ENCODE measurements around the gene KLK11.
"Not testable (repeated sequence)": the region's sequence is repeated elsewhere in the genome, so short reads cannot be mapped to it uniquely, and the experiment has no call there.

DNA sequence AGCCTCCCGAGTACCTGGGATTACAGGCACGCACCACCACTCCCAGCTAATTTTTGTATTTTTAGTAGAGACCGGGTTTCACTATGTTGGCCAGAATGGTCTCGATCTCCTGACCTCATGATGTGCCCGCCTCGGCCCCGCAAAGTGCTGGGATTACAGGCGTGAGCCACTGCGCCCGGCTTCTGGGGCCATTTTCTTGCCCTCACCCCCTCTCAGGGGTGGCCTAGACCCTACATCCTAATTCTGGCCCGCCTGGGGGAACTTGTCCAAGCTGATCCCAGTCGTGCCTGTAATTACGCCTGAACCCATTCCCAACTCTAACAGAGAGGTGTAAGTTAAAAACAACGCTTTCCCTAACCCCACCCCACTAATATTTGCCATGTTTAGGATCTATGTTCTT lies 42.0 kb downstream of the KLK11 start:
- TF ChIP-seq POLR2A (IDR thresholded peaks at IDR 0.05) = not testable (repeated sequence)
- TF ChIP-seq, protein P1, sequence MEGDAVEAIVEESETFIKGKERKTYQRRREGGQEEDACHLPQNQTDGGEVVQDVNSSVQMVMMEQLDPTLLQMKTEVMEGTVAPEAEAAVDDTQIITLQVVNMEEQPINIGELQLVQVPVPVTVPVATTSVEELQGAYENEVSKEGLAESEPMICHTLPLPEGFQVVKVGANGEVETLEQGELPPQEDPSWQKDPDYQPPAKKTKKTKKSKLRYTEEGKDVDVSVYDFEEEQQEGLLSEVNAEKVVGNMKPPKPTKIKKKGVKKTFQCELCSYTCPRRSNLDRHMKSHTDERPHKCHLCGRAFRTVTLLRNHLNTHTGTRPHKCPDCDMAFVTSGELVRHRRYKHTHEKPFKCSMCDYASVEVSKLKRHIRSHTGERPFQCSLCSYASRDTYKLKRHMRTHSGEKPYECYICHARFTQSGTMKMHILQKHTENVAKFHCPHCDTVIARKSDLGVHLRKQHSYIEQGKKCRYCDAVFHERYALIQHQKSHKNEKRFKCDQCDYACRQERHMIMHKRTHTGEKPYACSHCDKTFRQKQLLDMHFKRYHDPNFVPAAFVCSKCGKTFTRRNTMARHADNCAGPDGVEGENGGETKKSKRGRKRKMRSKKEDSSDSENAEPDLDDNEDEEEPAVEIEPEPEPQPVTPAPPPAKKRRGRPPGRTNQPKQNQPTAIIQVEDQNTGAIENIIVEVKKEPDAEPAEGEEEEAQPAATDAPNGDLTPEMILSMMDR (IDR thresholded peaks at IDR 0.05) = not testable (repeated sequence)
